HG03575 (cell line): ENCODE data around the gene TTLL11.
"Not testable (repeated sequence)": the region's sequence is repeated elsewhere in the genome, so short reads cannot be mapped to it uniquely, and the experiment has no call there.

Experiments
- ATAC-seq: cut with Tn5 transposase; IDR thresholded peaks from one replicate; pipeline ENCODE4 v1.9.1; 2021; ENCODE audit not compliant: unreplicated experiment, insufficient number of reproducible peaks, low FRiP score; ENCODE audit errors: extremely low read depth

Gene TTLL11

DNA sequence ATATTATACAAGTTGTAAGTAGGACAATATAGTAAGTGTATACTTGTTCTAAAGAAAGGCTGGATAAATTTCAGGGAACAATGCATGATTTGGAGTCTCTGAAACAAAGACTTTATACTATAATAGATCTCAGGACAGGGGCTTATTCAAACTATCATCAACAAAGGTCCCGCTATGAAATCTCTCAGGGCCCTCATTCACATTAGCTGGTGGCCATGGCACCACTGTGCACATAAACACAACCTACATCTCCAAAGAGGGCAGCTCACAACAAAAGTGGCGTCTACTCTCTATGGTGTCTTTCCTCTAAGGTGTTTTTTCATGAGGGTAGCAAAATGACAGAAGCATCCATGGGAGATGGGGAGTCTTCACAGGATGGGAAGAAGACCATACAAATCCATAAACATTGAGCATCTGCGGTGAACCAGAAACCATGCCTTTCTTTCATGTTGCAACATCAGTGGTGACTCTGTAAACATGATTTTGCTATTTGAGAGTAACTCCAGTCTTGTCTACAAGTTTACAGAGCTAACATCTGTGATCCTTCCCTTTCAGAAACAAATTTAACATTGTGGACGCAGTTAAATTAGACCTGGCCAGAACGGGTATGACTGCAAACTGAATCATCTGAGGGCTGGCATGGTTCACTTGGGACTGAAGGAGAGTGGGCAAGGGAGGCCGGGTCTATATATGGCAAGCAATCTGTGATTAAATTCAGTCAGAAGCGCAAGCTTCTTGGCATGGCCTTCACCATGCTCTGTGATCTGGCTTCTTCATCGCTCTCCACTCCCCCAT lies 5.5 kb downstream of the TTLL11 start:
- no peak for ATAC-seq

DNA sequence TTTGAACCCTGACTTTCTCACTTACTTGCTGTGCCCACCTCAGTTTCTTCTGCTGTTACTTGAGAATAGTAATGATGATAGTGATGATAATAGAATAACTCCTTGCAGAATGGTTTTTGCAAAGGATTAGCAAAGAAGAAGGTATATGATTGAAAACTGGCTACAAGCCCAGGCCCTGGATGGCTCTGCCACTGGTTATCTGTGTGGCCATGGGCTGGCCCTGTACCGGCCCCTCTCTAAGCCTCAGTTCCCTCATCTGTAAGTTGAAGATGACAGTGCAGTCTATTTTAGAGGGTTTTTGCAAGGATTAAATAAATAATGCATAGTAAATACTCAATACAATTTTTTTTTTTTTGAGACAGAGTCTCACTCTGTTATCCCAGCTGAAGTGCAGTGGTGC lies 6.2 kb downstream of the TTLL11 start:
- ATAC-seq = no peak

DNA sequence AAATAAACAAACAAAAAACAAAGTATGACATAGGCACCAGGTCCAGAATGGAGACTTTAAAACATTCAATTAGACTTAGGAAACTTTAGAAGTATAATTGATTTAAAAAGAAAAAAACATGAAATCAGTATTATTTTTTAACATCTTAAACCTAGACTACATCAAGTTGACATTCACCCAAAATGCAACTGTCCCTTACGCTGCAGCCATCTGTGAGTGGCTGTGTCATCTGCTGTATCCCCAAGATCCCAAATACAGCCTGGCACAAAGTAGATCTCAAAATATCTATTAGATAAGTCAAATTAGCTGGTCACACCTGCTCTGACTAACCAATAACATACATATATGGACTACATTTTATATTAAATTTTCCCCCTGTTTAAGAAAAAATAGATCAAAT lies 7.8 kb downstream of the TTLL11 start:
- ATAC-seq = no peak

DNA sequence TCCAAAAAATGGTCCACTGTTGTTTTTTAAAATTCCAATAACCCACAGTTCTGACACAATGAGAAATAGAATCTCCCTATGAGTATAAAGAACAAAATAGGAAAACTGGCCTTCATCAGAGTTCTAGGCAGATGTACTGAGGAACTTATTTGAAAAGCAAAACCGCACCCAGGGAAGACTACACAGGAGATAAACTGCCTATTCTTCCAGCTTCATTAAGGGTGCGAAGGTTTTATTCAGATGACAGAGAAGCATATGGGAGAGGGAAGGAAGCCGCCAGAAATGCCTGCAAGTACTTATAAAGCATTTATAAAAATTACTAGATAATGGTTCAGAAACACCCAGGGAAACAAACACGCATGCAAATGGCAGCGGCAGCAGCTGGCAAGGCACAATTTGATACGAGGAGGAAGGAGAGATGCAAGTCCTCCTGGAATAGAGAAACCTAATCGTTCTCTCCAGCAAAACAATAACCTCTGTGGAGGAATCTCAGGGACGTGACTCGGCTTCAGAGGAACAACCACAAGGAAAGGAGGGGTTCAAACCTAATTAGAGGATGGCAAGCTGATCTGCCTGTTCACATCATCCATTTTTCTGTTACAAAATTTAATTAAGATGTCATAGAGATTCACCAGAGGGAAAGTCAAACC lies 9.0 kb downstream of the TTLL11 start:
- no peak for ATAC-seq

DNA sequence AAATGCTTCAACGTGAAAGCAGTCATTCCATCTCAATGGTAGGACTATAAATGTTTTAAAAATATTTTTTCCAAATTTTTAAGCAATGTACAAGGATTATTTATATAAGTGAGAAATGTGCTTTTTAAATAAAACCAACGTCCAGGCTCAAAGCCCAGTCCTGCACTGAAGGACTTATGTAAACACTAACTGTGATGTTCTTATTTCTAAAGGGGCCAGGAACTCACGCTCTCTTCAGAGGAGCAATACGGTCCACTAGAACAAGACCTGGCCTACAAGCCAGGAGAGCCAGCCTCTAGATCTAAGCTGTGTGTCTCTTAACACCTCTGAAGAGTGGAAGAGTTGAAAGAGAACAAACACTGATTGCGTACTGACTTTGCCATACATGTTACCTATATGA lies 12.1 kb downstream of the TTLL11 start:
- ATAC-seq = no peak

DNA sequence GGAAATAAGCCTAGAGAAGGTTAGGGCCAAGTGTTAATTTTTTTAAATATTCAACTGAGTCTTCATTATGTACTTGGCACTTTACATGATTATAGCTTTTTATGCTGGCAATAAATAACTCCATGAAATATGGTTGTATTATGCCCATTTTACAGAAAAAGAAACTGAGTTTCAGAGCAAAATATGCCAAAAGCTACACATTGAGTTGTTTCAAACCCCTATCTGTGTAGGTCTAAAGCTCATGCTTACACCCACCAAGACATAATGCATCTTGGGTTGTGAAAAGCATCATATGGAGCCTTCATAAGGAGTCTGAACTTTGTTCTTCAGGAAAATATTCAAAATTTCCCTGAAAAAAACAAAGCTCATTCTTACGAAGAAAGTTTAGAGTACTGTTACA lies 14.6 kb downstream of the TTLL11 start:
- no peak for ATAC-seq

DNA sequence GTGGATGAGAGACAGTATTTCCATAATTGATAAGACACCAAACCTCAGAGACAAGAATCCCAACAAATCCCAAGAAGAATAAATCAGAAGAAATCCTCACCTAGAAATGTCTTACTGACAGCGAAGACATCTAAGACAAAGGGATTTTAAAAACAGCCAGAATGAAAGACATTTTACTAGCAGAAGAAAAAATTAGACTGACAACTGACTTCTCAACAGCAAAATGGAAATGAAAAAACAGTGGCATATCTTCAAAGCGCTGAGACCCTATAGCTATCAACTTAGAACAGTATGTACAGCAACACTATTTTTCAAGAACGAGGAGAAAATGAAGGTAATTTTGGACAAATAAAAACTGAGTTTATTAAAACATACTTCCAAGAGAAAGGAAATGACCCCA lies 16.3 kb downstream of the TTLL11 start:
- no peak for ATAC-seq

DNA sequence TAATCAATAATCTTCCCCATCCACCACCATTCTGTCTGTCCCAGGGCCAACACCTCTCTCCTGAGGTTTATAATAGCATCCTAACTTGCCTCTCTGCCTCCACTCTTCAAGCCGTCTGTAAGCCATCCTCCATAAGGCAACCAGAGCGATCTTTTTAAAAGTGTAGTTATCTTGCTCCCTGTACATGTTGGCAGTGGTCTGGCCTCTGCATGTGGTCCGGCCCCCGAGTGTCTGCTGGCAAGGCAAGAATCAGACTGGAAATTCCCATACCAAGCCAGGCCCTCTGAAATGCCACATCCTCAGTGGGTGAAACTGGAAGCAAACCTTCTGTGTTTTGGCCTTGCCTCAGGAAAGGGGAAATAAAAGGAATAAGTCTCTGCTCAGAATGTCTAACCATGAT lies 17.0 kb downstream of the TTLL11 start:
- ATAC-seq = no peak

DNA sequence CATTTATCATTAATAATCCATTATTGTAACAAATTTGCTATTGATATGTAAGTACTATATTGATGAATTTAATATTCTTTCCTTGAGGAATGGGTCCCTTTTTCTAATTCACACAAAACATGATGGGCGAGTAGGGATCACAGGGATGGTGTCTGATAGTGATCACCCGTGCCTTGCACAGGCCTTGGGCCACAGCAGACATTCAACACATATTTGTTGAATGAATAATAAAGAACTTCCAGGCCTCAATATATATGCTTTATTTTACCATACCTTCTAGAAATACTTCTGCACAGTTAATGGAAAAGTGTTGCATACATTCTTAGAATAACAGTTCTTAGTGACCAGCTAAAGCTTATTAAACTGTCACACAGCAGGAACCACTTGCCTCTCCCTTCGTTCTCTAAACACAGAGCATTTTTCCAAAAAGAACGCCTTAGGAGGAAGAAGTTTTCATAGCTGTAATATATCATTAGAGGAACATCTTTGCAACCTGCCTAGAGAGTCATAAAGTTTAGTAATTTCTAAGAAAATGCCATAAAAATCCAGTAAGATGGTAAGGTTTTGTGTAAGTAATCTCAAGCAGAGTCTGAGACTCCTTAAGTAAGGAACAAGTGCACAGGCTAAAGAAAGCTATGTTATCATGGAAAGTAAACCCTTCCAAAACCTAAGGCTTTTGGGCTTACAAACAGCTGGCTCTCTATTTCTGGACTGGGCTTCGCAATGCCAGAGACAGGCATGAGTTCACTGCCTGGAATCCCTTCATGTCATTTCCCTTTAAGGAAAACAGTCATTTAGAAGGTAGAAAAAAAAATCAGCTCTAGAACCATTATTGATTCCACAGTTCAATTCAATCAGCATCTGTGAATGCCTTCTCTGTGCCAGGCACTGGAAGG lies 17.7 kb downstream of the TTLL11 start:
- ATAC-seq = no peak

DNA sequence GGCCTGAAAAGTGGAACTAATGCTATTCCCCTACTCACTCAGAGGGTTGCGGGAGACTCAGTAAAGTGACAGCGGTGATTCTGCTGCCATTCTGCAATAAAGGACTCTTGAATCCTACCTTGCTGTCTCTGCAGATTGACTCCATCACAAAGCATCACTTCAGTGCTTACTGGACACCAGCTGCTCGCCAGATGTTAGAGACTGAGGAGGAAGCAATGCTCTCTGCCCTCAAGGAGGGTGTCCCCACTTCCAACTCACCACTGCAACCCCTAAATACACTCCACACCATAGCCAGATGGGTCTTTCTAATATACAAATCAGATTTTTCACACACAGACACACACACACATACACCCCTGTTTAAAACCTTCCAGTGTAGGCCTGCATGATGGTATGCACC lies 21.4 kb downstream of the TTLL11 start:
- no peak for ATAC-seq

DNA sequence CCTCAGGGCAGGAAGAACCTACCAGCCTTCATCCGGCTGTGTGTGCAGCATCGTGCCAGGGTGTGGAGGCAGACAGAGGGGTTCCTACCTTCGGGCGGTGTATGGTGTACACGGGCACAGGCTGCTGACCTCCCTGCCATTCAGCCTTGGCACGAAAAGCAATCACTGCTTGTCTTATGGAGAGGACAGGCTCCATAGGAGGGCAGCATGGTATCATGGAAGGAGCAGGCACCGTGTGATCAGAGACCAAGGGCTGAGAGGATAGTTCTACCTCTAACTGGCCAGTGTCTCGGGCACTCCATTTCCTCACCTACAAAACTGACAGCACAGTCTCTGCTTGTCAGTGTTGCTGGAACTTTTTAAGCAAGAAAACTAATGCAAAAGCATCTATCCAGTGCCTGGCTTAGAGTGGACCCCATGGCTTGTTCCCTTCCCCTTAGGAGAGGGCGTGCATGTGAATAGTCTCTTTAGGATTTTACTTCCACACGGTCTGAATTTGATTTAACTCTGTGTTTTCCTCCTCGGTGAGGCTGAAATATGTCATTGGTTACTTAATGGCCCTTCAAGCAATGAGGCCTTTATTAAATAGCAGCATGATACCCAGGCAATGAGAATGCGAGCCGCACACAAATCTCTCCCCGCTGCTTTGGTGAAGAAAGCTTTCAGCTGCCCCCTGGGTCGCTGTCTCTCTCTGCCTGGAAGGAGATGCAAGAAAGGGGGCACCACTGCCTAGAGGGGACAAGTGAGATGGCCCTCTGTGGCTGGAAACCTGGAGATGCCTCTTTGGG lies 22.2 kb downstream of the TTLL11 start:
- no peak for ATAC-seq

DNA sequence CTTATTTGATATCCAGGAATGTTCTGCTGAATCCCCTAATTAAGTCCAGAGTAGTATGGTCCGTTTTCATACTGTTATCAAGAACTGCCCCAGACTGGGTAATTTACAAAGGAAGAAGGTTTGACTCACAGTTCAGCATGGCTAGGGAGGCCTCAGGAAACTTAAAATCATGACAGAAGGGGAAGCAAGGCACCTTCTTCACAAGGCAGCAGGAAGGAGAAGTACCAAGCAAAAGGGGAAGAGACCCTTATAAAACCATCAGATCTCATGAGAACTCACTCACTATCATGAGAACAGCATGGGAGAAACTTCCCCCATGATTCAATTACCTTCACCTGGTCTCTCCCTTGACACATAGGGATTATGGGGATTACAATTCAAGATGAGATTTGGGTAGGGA lies 26.4 kb downstream of the TTLL11 start:
- not testable (repeated sequence) for ATAC-seq

DNA sequence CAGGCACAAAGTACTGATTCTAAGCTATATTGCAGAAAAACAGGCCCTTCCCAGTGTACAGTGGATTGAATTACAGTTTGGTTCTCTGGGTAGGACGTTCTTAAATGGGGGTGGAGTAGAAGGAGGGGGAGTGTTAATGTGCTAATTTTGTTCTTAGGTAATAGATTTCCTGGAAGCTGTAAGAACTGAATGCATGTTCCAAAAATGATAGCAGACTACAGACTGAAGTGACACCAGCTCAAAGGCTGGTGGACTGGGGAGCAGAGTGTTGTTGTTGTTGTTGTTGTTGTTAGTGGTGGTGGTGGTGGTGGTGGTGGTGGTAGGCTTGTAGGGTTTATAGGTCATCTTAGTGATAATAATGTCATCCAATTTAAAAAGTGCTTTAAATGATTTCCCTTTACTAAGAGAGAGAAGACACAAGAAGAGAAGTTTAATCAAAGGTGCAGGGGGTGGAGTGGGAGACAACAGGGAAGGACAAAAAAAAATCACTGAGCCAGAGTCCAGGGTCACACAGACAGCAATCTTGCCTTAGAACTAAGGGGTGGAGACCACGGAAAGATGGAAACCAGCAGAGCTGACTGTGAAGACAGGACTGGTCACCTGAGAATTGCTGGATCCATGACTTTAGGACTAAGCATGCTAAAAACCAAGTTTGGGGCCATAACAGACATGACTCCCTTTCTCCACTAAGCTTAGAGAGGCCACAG lies 27.0 kb downstream of the TTLL11 start:
- no peak for ATAC-seq

DNA sequence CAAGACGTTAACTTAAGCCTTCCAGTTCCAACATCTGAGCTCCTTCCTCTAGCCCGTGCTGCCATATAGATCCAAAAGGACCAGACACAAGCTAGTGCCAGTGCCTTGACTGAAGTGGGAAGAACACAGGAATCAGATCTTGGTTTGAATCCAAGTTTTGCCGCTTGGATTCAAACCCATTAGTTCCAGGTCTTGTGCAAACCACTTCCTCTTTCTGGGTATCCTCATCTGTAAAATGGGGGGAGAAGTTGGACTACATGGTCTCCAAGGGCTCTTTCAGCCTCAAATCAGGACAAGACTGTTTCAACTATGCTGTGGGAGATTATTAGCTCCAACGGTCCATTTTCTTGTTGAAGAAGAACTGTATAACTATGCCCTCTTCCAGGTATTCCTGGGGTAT lies 32.6 kb downstream of the TTLL11 start:
- no peak for ATAC-seq

DNA sequence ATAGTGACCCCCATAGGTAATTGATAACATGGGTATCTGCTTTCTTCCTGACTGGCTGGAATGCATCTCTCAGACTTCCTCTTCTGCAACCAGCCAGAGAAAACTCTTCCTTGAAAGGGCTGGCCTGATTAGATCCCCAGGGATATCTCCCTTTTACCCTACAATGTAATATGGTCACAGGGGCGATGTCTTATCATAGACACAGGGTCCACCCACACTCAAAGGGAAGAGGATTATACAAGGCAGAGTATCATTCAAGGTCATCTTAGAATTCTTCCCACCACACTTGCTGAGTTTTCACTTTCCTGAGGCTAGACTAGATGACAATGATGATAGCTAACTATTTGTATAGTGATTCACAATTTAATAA lies 33.2 kb downstream of the TTLL11 start:
- no peak for ATAC-seq

DNA sequence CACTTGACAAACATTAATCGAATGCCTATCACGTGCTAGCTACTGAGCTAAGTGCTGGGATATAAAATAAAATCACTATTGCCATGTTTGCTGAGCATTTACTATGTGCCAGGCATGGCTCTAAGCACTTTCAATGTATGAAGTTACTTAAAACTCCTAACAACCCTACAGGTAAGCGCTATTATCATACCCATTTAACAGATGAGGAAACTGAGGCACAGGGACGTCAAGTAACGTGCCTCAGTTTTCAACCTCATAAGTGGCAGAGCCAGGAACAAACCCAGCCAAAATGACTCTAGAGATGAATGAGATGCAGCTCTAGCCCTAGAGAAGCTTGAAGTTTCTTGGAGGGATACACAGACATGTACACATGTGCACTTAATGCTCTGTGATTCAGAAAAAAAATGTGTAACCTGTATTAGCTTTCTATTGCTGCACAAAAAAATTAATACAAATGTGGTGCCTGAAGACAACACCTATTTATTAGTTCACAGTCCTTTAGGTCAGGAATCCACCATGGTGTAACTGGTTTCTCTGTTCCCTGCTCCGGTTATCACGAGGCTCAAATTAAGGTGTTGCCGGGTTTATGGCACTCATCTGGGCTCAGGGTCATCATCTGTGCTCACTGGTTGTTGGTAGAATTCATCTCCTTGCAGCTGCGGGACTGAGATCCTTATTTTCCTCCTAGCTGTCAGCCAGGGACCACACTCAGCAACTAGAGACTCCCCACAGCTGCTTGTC lies 33.7 kb downstream of the TTLL11 start:
- ATAC-seq = no peak

DNA sequence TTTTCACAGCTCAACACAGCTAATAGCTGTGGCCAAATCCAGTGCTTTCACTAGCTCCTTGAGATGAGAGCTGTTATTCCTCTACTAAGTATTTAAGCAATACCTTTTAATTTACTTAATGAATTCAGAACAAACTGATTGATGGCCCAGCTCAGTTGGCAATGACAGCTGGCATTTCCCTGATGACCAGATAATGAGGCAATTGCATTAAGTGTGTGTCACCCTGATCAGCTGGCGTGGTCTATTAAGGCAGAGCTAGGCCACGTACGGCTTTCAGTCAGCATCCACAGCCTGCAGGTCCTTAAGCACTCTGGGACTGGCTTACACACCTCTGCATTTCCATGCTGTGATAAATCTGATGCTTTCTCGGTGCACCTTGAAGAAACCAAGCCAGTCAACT lies 34.4 kb downstream of the TTLL11 start:
- ATAC-seq = no peak

DNA sequence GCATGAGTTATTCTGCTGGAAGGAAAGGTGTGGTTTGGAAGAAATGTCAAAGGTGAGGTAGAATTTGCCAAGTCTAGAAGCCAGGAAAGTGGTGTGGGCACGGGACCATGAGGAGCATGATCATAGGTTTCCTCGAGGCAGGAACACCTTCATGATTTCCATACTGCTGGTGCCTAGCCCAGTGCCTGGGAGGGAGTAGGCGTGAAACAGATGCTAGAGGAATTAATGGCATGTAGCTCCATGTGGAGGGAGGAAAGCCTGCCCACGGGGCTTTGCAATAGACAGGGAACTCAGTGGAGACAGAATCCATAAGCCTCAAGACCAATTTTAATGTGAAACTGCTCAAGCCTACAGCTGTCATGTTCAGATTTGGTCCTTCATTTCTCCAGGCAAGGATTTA lies 35.1 kb downstream of the TTLL11 start:
- no peak for ATAC-seq
